Lung (tissue), 12 donors: ENCODE data around the gene NKD2. TPM values are rescaled to one million over a fixed set of nuclear protein-coding genes. Genes with fewer than 3 reads are reported as not detected.
"Not testable (repeated sequence)": the region's sequence is repeated elsewhere in the genome, so short reads cannot be mapped to it uniquely, and the experiment has no call there.

Experiments
- ATAC-seq: fragments of 200-7000 bp; cut with Tn5 transposase; one replicate; pipeline ENCODE4 v1.9.1; 2020; ENCODE audit warnings: moderate number of reproducible peaks; ENCODE audit not compliant: insufficient read depth, low FRiP score
- DNase-seq, 3 donors: peaks; one replicate each; pipeline ENCODE4 v3.0.0-alpha.2; 2013 to 2017
- H3K27ac ChIP-seq, 2 donors: one replicate each; pipeline ENCODE4 v1.5.1; 2013; ENCODE audit warnings: mild to moderate bottlenecking in 2 of 2, moderate library complexity in 2 of 2, control low read depth in 1 of 2, inconsistent platforms in 1 of 2, low read depth in 1 of 2, low read length in 1 of 2
- H3K27me3 ChIP-seq, 3 donors: one replicate each; pipeline ENCODE4 v1.5.1; 2013; ENCODE audit warnings: low read length in 2 of 3; ENCODE audit not compliant: control insufficient read depth in 3 of 3, insufficient read depth in 3 of 3
- H3K36me3 ChIP-seq, 4 donors: one replicate each; pipeline ENCODE4 v1.5.1; 2013; ENCODE audit warnings: low read length in 4 of 4, mild to moderate bottlenecking in 1 of 4, moderate library complexity in 1 of 4; ENCODE audit not compliant: control insufficient read depth in 4 of 4, insufficient read depth in 4 of 4
- H3K4me1 ChIP-seq, 5 donors: one replicate each; pipeline ENCODE4 v1.5.1; 2013; ENCODE audit warnings: low read length in 5 of 5, mild to moderate bottlenecking in 2 of 5, moderate library complexity in 1 of 5; ENCODE audit not compliant: control insufficient read depth in 5 of 5, insufficient read depth in 5 of 5
- H3K4me3 ChIP-seq: one replicate; pipeline ENCODE4 v1.5.1; 2013; ENCODE audit warnings: mild to moderate bottlenecking, control low read depth, moderate library complexity
- H3K9ac ChIP-seq, 2 donors: one replicate each; pipeline ENCODE4 v1.5.1; 2013; ENCODE audit warnings: low read length in 2 of 2, control low read depth in 1 of 2; ENCODE audit not compliant: insufficient read depth in 1 of 2
- H3K9me3 ChIP-seq, 4 donors: one replicate each; pipeline ENCODE4 v1.5.1; 2013; ENCODE audit warnings: low read length in 3 of 4, mild to moderate bottlenecking in 1 of 4, moderate library complexity in 1 of 4; ENCODE audit not compliant: control insufficient read depth in 4 of 4, insufficient read depth in 3 of 4
- CTCF ChIP-seq: IDR thresholded peaks from 2 replicates; pipeline ENCODE4 v1.5.1; 2012; ENCODE audit warnings: mild to moderate bottlenecking; ENCODE audit errors: control extremely low read depth, extremely low read depth
- WGBS, 2 donors: extraction: QIAGEN DNeasy Blood & Tissue Kit; methylation state at CpG; one replicate each; pipeline ENCODE4 v1.1.7; 2013; 5-methylcytosine and 5-hydroxymethylcytosine counted together
- polyA plus RNA-seq, 2 donors: library from polyadenylated mRNA; stranded (reverse); fragments of 200-250 nt; gene quantifications; one replicate each; pipeline ENCODE4 v1.2.1, GENCODE V29; 2013
- total RNA-seq, 2 donors: library from RNA; depleted of rRNA in 1 of 2; stranded (reverse); fragments of >200 nt in 1 of 2; gene quantifications; one replicate each; pipeline ENCODE4 v1.2.1, GENCODE V29; 2014 to 2021
- donor health status: control.
- donor health status: control.
- donor health status: Bipolar disorder and iron deficiency.
- donor health status: healthy.
- donor health status: DM: yes; HTN: yes; CAD: no.

The NKD2 gene
- total and polyA plus RNA-seq, 4 donors = 9.9 to 88.0 (median 48.4) TPM

GRCh38 chr5:999724-1000123, 8.9 kb upstream of the NKD2 start:
- Histone ChIP-seq H3K36me3 (no peaks in the 10 kb centered on the region), H3K9me3 (no peaks in the 10 kb centered on the region), H3K9ac (no peak overlapping the region), H3K4me3 (no peak overlapping the region), H3K4me1 (peaks cover 0 to 45% (median 16%) of the 10 kb centered on the region in 5 donors), H3K27ac (peak overlapping the region in 1 of 2 donors; percentile 35), H3K27me3 (no peaks in the 10 kb centered on the region)
- no peak for ATAC-seq
- no peak for DNase-seq
- WGBS, 2 donors = 91 to 93% methylated on average over 5 of the region's 5 CpGs
- no peak for TF ChIP-seq CTCF

- ATAC-seq (no peak), DNase-seq (peak in 1 of 3 donors; percentile 6)
- no peaks in the 10 kb centered on the region for H3K9me3 ChIP-seq
- H3K4me1 ChIP-seq = peaks cover 0 to 46% (median 22%) of the 10 kb centered on the region in 5 donors
- no peak overlapping the region for H3K4me3 ChIP-seq
- no peak for TF ChIP-seq CTCF
- no peaks in the 10 kb centered on the region for H3K36me3 ChIP-seq
- no peaks in the 10 kb centered on the region for H3K27me3 ChIP-seq
- no peak overlapping the region for H3K9ac ChIP-seq
- whole genome bisulfite sequencing, 2 donors = 80 to 95% methylated on average over 9 of the region's 9 CpGs
- peak overlapping the region in 1 of 2 donors; percentile 2 for H3K27ac ChIP-seq
These were observed 8.3 kb upstream of the NKD2 start for GRCh38 chr5:1000329-1000728.

- WGBS, 2 donors = 92 to 93% methylated on average over 11 of the region's 11 CpGs
- not testable (repeated sequence) for H3K27me3 ChIP-seq, H3K9ac ChIP-seq, H3K4me3 ChIP-seq, H3K9me3 ChIP-seq, H3K36me3 ChIP-seq, ATAC-seq, H3K27ac ChIP-seq
- DNase-seq = peak in 1 of 3 donors; percentile 6
- H3K4me1 ChIP-seq = peaks cover 0 to 48% (median 23%) of the 10 kb centered on the region in 5 donors
These were observed 7.8 kb upstream of the NKD2 start for GRCh38 chr5:1000831-1001230.

GRCh38 chr5:1001406-1002270, 7.0 kb upstream of the NKD2 start:
- WGBS, 2 donors = 85 to 89% methylated on average over 19 of the region's 19 CpGs
- TF ChIP-seq CTCF = no peak

More at GRCh38 chr5:1001406-1002270, 7.0 kb upstream of the NKD2 start:
- no peak overlapping the region for H3K27ac ChIP-seq
- peak in 1 of 3 donors; percentile 9 for DNase-seq
- H3K4me3 ChIP-seq = no peak overlapping the region
- H3K36me3 ChIP-seq = no peaks in the 10 kb centered on the region
- no peaks in the 10 kb centered on the region for H3K9me3 ChIP-seq
- ATAC-seq = no peak
- peaks cover 0 to 9% (median 0%) of the 10 kb centered on the region in 3 donors for H3K27me3 ChIP-seq
- H3K4me1 ChIP-seq = peaks cover 0 to 45% (median 21%) of the 10 kb centered on the region in 5 donors
- H3K9ac ChIP-seq = no peak overlapping the region
